ENCODE data around the gene ANKRD2.

Gene ANKRD2

GRCh38 chr10:97596101-97597082, 23.8 kb downstream of the ANKRD2 start:
- peak; percentile 80 for DNase-seq (ENCODE audit: low spot score)

GRCh38 chr10:97597778-97598177, 25.2 kb downstream of the ANKRD2 start:
- DNase-seq (ENCODE audit: low spot score): no peak

GRCh38 chr10:97598407-97599271, 26.1 kb downstream of the ANKRD2 start:
- no peak for DNase-seq (ENCODE audit: low spot score)

GRCh38 chr10:97599272-97599619, 26.7 kb downstream of the ANKRD2 start:
- DNase-seq (ENCODE audit: low spot score): no peak

- no peak for DNase-seq (ENCODE audit: low spot score)
Observed at GRCh38 chr10:97600616-97601015, 28.0 kb downstream of the ANKRD2 start.

GRCh38 chr10:97601268-97602215, 29.0 kb downstream of the ANKRD2 start:
- no peak for DNase-seq (ENCODE audit: low spot score)

GRCh38 chr10:97607095-97607636, 34.6 kb downstream of the ANKRD2 start:
- DNase-seq (ENCODE audit: low spot score): no peak

GRCh38 chr10:97608991-97609561, 36.5 kb downstream of the ANKRD2 start:
- DNase-seq (ENCODE audit: low spot score): no peak

- no peak for DNase-seq (ENCODE audit: low spot score)
Observed at GRCh38 chr10:97611473-97611872, 38.9 kb downstream of the ANKRD2 start.

GRCh38 chr10:97612386-97612785, 39.8 kb downstream of the ANKRD2 start:
- DNase-seq (ENCODE audit: low spot score): peak; percentile 56

GRCh38 chr10:97618285-97618684, 45.7 kb downstream of the ANKRD2 start:
- no peak for DNase-seq (ENCODE audit: low spot score)

- DNase-seq (ENCODE audit: low spot score): no peak
Observed at GRCh38 chr10:97618733-97619132, 46.2 kb downstream of the ANKRD2 start.

- DNase-seq (ENCODE audit: low spot score): no peak
Observed at GRCh38 chr10:97623277-97623676, 50.7 kb downstream of the ANKRD2 start.

GRCh38 chr10:97627731-97628130, 55.2 kb downstream of the ANKRD2 start:
- no peak for DNase-seq (ENCODE audit: low spot score)

GRCh38 chr10:97628228-97628627, 55.6 kb downstream of the ANKRD2 start:
- DNase-seq (ENCODE audit: low spot score): no peak

- DNase-seq (ENCODE audit: low spot score): no peak
Observed at GRCh38 chr10:97629289-97629688, 56.7 kb downstream of the ANKRD2 start.

GRCh38 chr10:97631098-97631497, 58.5 kb downstream of the ANKRD2 start:
- DNase-seq (ENCODE audit: low spot score): peak; percentile 32

GRCh38 chr10:97632949-97633884, 60.6 kb downstream of the ANKRD2 start, which contains the start of gene MORN4:
TSS of gene MORN4 (minus strand) at chr10:97633500. CDS start at chr10:97619653, 13,847 bp downstream.
- peak; percentile 94 for DNase-seq (ENCODE audit: low spot score)

All from AG08396 (cell line).